Measurements from ENCODE around the gene PARD3.

Gene PARD3

DNA sequence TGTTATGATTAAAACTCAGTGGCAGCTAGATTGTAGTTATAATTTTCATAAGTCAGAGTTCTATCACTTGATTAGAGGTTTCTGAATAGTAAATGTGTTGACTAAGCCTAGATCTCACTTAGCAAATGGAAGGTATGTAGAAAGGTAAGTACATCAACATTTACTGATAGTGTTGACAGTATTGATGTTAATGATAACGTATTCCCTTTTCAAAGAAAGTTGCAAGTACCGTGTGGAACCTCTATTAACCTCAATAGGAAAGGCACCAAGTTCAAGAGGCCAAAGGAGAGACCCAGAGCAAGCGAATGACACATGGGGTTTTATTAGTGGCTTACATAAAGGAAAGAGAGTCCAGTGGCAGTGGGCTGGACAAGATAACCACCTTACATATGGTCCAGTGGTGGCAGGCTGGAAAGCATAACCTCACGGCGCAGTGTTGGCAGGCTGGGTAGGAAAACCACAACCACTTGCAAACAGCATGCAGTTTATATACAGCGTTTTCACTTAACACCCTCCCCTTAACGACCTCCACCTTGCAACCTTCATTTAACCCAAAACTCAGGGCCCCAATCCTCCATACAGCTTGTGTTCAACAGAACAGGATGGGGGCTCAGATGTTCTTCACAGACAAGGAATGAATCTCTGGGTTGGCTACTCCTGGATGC is 611.0 kb downstream of the PARD3 start:
- no peak for DNase-seq (ENCODE audit: low read depth)
- no peak overlapping the region for H3K4me3 ChIP-seq (ENCODE audit: control insufficient read depth, low read depth, low read length)
- TF ChIP-seq, protein P1, sequence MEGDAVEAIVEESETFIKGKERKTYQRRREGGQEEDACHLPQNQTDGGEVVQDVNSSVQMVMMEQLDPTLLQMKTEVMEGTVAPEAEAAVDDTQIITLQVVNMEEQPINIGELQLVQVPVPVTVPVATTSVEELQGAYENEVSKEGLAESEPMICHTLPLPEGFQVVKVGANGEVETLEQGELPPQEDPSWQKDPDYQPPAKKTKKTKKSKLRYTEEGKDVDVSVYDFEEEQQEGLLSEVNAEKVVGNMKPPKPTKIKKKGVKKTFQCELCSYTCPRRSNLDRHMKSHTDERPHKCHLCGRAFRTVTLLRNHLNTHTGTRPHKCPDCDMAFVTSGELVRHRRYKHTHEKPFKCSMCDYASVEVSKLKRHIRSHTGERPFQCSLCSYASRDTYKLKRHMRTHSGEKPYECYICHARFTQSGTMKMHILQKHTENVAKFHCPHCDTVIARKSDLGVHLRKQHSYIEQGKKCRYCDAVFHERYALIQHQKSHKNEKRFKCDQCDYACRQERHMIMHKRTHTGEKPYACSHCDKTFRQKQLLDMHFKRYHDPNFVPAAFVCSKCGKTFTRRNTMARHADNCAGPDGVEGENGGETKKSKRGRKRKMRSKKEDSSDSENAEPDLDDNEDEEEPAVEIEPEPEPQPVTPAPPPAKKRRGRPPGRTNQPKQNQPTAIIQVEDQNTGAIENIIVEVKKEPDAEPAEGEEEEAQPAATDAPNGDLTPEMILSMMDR (conservative IDR thresholded peaks at IDR 0.05; ENCODE audit: control insufficient read depth, insufficient read depth, low read depth, low read length): no peak

DNA sequence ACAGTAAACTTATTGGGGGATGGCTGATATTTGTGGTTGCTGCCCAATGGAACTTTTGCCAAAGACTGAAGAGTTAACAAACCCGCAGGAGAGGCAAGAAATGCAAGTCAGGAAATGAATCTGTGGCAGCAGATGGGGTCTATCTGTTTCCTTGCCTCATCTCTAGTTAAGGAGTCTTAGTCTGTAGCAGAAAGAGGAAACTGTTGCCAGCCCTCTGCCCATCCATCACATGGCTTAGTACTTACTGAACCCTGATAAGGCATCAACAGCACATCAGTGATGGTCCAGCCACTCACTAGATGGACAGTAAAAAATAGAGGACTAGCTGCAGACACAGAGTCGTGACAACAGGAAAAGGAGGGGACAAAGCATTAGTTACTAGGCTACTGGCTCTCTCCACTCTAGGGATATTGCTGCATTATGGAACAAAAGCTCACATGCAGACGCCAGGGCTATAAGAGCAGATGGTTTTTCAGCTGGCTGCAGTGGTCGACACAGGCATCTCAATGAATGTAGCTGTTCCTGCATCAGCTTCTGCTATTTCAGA is 614.7 kb downstream of the PARD3 start:
- no peak overlapping the region for H3K4me3 ChIP-seq (ENCODE audit: control insufficient read depth, low read depth, low read length)
- DNase-seq (ENCODE audit: low read depth): peak; percentile 17
- TF ChIP-seq, protein P1 (conservative IDR thresholded peaks at IDR 0.05; ENCODE audit: control insufficient read depth, insufficient read depth, low read depth, low read length): no peak

DNA sequence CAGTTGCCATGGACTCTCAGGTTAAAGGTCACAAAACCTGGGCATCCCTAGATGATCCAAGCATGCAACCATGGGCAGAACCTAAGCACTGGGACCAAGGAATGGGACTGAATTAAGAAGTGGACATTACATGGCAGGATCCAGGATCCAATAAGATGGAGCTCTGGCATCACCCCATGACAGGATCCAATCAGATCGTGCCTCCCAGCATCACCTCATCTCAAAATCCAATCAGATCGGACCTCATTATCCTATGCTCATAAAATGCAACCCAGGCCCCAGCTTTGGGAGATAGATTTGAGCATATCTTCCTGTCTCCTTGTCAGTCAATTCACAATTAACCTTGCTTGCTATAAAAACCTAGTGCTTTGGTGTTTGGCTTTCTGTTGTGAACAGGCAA is 616.1 kb downstream of the PARD3 start:
- H3K4me3 ChIP-seq (ENCODE audit: control insufficient read depth, low read depth, low read length): no peak overlapping the region
- peak; percentile 18 for DNase-seq (ENCODE audit: low read depth)
- TF ChIP-seq, protein P1 (conservative IDR thresholded peaks at IDR 0.05; ENCODE audit: control insufficient read depth, insufficient read depth, low read depth, low read length): no peak

DNA sequence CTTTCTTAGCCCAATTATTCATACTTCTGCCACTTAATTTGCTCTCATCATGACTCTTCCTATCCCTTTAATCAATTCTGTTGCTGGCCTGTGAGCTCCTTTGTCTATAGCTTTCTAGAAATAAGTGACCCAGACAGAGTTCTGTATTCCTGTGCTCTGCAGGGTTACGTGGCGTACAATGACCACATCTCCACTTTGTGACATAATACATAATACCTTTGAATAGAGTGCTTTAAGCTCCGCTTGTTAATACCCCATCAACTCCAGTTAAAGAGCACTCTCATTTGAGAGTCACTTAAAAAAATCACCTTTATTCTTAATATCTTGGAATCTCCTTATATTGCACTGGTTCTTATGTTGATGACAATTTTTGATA is 619.0 kb downstream of the PARD3 start:
- no peak for DNase-seq (ENCODE audit: low read depth)
- no peak overlapping the region for H3K4me3 ChIP-seq (ENCODE audit: control insufficient read depth, low read depth, low read length)
- TF ChIP-seq, protein P1 (conservative IDR thresholded peaks at IDR 0.05; ENCODE audit: control insufficient read depth, insufficient read depth, low read depth, low read length): no peak

DNA sequence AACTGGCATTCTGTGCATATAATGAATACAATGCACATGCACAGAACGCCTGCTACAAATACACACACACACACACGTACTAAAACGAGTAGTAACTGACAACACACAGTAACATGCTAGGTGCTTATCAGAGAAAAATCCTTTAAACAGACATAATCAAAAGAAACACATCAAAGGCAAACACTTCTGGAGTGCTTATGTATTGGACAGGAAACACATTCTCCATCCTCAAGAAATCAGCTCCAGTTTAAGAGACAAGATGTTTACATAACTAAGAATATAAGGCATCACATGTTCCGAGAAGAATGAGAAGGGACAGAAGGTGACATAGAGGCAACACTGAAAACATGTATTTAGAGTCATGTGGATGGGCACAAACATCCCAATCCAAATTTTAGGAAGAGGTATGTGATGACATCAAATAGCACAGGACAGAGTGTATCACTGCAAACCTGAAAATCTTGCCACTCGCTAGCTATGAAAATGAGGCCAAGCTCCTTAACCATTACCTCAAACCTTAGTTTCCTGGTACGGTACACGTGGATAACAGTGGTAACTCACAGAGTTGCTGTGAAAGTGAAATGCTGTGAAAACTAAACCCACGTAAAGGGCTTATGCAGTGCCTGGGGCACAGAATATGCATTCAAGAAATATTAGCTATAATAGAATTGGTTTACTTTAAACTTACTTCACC is 619.6 kb downstream of the PARD3 start:
- TF ChIP-seq, protein P1 (conservative IDR thresholded peaks at IDR 0.05; ENCODE audit: control insufficient read depth, insufficient read depth, low read depth, low read length): no peak
- no peak for DNase-seq (ENCODE audit: low read depth)
- H3K4me3 ChIP-seq (ENCODE audit: control insufficient read depth, low read depth, low read length): no peak overlapping the region

DNA sequence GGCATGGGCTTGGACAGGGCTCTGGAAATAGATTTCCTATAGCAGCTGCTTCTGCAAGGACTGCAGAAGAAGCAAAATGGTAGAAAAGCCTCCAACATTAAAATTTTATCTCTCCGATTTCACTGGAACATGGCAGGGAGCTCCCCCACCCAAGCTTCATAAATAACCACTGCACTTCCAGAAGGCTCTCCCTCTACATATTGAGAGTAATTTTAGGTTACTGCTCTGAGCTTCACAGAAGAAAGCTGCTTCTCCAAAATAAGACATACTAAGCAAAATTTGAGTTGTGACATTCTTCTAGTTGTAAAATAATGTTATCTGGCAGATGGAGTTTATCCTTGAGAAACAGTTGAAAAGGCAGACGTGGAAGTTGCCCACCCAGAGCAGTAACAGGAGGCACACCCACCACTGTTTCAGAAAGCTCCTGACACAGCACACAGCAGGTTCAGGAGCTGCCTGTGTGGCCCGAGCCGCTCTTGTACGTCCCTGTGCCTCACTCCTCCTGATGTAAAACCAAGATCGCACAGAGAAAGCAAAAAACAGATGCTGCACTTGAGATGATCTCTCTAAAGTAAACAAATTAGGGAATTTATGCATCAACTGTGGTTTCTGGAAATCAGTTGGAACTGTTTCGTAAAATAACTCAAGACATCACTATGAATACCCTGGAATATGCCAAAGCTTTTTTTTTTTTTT is 621.0 kb downstream of the PARD3 start:
- no peak overlapping the region for H3K4me3 ChIP-seq (ENCODE audit: control insufficient read depth, low read depth, low read length)
- TF ChIP-seq, protein P1 (conservative IDR thresholded peaks at IDR 0.05; ENCODE audit: control insufficient read depth, insufficient read depth, low read depth, low read length): no peak
- peak; percentile 90 for DNase-seq (ENCODE audit: low read depth)

Data from fibroblast of mammary gland (primary cell).